Activated T-cell treated with anti-CD3 and anti-CD28 coated beads, Interleukin-2, amount 50 U/mL, for 48 hours (primary cell): ENCODE data around the gene SEL1L.
A peak's percentile ranks its signal among the peaks of the same experiment; 100 is the strongest.
"Not testable (repeated sequence)": the region's sequence is repeated elsewhere in the genome, so short reads cannot be mapped to it uniquely, and the experiment has no call there.

Experiments
- DNase-seq, 2 experiments: peaks; one replicate each; pipeline ENCODE4 v3.0.0-alpha.2; 2020

Gene SEL1L

DNA sequence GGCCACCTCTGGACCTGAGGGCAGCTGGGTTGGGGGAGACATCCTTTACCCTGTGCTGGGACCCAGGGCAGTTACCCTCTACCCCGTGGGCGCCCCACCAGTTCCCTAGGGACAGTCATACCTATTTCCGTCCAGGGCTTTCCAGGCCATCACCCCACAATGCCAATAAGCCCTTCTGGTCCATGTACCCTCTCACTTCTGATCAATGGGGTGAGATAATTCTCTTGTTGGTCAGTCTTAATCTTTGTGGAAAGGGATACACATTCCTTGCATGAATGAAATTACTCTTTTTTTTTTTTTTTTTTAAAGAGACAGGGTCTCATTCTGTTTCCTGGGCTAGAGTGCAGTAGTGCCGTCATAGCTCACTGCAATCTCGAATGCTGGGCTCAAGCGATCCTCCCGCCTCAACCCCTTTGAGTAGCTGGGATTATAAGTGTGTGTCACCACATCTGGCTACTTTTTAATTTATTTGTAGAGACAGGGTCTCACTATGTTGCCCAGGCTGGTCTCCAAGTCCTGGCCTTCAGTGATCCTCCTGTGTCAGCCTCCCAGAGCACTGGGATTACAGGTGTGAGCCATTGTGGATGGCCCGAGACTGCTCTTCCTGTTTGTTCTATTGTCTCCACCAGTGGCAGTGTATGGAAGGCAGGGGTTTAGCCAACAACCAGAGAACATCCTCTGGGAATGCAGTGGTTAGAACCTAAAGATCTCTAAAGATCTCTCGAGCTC is 87.2 kb downstream of the SEL1L start:
- DNase-seq = no peak

DNA sequence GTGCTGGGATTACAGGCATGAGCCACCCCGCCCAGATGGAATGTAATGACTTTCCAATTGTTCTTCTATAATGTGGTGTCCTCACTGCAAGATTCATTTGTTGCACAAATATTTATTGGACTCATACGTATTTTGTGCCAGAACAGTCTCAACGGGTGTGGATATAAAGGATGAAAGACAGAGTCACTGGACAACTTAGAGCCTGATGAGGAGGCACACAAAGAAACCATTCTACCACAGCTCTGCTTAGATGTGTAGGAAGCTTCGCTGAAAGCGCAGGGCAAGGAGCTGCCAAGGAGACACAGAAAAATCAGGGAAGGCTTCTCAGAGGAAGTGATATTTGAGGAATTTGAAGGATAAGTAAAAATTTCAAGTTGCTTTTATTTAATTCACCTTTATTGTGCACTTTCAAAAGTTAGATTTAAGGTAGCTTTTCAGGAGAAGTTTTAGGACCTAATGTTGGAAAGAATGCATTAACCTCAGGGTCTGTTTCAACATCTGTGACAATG is 92.0 kb downstream of the SEL1L start:
- no peak for DNase-seq

DNA sequence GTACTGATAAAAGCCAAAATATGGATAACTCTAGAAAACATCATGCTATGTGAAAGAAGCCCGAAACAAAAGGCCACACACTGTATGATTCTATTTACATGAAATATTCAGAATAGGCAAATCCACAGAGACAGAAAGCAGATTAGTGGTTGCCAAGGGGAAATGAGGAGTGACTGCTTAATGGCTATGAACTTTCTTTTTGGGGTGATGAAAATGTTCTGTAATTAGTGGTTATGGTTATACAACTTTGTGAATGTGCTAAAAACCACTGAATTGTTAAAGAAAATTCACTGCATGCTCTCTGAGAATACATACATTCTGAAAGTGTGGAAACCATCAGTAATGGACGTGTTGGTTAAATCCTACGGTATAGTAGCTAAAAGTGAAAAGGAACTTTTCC is 93.6 kb downstream of the SEL1L start:
- no peak for DNase-seq

DNA sequence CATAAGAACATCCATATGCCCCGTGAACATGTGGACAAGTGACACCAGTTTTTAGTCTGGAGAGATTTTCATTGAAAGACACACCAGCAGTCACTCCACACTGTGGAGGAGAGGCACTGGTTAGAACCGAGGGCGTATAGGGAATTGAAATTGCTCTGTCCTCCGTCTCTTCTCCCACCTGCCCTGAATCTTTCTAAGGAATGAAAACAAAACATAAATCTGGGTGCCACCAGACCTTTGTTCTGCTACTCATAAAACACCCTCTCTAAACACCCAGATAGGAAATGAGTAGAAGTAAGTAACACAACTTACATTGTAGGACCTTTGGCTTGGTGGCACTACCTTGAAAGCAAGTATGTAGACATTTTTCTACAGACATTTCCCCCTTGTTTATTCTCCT is 96.4 kb downstream of the SEL1L start:
- no peak for DNase-seq

DNA sequence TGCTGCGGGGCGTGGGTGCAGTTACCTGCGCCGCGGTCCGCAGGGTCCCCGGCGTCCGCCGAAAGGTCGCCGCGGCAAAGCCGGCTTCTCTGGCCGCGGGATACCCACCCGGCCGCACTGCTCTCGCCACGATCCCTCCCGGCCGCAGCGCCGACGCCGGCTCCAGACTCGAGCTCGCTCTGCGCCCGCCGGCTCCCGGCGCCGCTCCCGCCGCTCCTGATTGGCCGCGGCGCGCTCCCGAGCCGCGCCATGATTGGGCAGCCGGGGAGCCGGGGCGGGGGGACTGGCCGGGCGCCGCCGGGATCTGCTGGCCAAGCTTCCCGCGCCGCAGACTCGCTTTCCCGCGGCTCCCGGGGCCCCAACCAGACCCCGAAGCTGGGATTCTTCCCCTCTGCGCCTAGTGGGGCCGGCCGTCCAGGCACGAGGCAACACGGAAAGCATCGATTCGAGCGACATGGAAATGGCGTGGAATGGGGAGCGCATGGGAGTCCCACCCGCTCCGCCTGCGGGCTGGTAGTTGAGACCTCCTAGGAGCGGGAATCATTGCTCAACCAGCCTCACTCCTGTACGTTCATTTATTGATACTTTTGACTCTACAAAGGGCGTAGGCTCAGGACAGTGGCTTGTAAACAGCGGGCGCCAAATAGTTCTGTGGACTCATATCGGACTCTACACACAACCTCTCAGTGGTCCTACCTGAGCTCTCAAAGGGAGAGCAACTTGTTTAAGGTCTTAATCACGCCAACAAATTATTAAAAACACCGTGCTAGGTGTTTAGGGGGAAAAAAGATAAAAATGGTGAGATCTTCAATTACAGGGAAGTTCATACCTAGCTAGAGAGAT is 97.1 kb downstream of the SEL1L start:
- peak; percentile 58 to 68 for DNase-seq

DNA sequence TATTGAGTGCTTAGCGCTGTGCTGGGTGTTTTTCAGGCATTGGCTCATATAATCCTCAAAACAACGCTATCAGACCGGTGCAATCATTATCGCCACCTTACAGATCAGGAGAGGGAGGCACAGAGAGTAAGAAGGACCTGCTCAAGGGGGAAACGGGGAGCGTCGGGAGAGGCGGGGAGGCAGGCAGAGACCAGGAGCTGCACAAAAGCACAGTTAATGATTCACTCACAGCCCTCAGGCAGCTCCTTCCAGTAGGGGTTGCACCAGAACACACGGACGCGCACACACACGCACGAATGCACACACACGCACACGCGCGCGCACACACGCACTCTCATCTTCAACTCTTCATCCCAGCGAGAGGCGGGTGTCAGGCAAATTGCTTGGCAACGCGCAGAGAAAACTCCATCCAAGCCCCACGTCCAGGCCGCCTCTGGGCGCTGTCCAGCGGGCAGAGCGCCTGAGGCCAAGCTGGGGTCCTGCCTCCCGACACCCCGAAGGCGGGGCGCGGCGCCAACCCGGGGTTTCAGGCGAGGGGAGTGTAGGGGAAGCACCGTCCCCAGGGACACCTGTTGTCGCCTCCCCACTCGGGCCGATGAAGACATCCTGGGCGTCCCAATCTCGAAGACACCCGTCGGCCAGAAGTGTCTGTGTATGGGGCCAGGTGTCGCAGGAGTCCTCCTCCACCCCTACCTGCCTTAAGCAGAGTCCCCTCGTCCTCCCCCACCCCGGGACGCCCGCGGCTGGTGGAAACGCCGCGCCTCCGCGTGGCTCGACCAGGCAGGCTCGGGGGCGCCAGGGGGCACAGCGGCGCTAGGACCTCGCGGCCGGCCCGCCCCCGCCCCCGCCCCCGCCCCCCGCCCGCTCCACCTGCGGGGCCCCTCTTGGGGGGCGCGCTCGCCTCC is 98.0 kb downstream of the SEL1L start:
- peak; percentile 38 to 42 for DNase-seq

DNA sequence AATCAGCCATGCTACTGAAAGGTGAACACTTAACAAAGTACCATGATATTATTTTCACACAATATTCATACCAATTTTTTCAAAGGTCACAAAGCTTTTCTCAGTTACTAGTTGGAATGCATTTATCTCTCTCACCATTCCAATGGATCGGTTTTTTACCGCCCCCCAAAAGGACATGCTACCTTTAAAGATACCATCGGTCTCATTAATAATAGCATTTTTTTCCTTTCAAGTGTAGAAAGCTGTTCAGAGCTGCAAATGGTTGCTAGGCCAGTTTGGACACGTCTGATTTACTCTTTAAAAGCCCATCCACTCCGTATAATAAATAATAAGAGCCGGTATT is 98.6 kb downstream of the SEL1L start:
- no peak for DNase-seq

DNA sequence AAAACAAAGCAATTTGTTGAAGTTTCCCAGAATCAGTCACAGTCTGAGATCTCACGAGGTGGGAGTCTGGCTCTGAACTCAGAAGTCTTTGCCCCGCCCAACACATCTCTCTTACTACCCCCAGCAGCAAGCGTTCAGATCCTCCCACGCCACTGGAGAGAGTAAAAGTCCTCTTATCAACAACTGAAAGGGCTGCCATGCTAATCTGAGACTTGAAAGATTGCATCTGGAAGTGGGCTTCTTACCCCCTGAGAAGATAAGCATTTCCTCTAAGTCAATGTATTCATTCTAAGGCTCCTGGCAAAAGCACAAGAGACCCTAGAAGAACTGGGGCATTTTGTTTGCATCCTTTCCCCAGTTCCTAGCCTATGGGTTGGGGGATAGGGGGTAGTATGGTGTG is 99.4 kb downstream of the SEL1L start:
- no peak for DNase-seq

DNA sequence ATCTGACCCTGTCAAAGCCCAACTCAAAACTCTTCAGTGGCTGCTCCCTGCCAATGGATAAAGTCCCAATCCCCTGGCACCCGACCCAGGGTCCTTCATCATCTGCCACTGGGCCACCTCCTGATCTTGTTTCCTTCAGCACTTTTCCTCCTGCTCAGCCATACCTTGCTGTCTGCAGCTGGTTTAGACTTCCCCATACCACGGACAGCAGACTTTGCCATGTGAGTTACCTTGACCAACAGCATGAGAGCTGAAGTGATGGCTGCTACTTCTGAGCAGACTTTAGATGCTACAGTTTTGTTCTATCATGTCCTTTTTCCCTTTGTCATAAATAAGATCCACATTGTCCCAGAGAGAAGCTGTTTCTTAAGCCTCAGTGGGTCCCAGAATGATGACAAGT is 100.3 kb downstream of the SEL1L start:
- DNase-seq = no peak

DNA sequence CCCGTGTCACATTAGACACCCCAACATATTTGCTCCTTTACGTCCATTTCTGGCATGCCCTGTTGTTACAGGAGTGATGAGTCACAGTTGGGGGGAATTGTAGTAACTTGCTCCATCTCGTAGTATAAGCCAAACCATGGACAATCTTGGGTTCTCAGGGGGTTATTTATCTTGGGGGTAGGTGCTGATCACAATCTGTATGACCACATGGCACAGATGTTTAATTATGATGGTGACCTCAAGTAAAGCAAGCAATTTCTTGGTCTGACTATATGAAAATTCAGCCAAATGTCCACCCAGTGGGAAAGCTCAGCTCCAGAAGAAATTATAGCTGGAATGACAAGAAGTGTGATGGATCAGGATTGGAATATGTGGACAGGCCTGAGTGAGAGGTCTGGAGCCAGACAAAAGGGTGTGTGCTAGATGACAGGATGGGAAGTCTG is 101.4 kb downstream of the SEL1L start:
- no peak for DNase-seq

DNA sequence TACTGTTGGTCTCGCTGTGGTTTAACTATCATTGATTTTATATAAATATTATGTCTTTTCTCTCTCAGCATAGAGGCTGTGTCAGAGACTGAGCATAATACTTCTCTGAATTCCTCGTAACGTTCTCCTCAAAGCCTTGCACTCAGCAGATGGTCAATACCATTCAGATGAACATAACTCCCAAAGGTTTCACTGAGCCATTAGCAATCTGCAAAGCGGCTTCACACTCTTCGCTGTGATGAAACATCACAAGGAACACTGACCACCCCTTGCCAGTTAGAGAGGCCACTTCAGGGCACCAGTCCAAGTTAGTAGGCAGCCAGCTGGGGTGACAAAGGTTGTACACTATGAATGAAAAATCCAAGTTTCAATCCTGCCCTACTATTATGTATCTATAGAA is 103.4 kb downstream of the SEL1L start:
- DNase-seq = no peak

DNA sequence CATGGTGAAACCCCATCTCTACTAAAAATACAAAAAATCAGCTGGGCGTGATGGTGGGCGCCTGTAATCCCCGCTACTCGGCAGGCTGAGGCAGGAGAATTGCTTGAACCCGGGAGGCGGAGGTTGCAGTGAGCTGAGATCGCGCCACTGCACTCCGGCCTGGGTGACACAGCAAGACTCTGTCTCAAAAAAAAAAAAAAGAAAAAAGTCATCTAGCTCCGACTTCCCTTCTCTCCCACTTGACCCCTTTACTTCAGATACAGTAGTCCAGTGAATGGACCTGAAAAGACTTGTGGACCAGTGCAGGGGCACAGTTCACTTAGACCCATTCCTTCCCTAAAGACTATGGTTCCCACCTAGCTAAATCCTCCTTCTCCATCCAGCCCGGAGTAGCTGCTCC is 103.9 kb downstream of the SEL1L start:
- not testable (repeated sequence) for DNase-seq

DNA sequence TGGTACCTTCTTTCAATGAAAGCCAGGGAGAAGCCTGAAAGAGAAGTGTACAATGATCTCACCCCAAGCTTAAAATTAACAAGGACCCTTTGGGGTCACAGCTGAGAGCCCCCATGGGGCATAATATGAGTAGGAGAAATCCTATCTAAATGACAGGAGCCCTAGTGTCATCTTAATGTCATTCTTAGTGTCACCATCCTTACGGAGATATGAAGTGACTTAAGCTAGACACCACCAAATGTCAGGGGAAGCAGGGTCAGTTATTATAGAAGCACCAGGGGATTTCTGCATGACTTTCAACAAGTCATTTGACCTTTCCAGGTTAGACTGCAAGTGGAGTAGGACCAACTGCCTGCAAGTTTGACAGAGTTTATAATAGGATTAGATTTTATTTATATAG is 104.6 kb downstream of the SEL1L start:
- no peak for DNase-seq

DNA sequence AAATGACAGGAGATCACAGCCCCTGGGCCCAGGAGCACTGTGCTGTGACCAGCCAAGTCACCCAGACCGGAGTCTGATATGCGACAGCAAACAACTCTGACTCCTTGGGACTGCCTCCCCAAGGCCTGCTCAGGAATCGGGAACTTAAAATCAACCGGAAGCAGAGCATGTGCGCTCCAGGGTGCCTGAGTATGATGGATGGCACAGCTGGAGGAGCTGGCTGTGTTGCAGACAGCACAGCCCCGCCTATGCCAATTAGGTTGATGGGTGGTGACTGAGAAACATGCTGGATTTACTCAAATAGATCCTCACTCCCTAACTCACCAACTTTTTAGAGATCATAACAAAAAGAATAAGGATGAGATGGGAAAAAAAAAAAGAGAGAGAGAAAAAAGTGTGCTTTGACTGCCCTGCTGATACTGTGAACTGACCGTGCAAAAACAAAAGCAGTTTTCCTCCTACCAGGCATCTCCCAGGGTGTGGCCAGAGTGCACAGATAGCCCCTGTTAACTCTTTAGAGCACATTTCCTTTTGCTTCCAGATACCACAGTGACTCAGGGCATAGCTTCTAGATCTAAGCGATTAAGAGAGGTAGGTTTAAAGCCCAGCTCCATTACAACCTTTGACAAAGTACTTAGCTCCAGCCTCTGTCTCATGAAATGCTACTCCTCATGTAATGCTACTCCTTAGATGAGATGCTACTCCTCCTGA is 106.2 kb downstream of the SEL1L start:
- no peak for DNase-seq

DNA sequence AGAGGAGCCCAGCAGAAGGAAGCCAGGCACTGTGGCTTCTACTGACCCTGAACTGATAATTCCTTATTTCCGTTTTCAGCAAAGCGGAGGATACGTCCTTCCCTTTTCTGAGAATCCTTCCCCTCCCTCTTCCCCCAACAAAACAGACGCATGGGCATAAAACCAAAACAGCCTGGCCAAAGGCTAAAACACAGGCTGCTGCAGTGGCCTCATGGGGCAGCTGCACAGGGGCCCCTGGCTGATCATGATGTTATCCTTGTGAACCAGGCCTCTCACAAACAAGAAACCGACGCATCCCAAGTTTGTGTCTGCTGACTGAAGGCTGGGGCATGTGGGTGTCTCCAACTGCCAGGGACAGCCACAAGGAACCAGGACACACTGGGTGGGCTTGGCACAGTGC is 110.1 kb downstream of the SEL1L start:
- DNase-seq = no peak
